Endodermal cell (in vitro differentiated cells): ENCODE measurements around the gene ACACA. TPM values are rescaled to one million over a fixed set of nuclear protein-coding genes. Genes with fewer than 3 reads are reported as not detected.

ENCODE experiments used
- DNase-seq: peaks from one replicate; pipeline ENCODE4 v3.0.0-alpha.2; 2017
- H3K27ac ChIP-seq: 2 replicates; pipeline ENCODE4 v1.5.1; 2013; ENCODE audit warnings: mild to moderate bottlenecking, low read depth, low read length, moderate library complexity
- H3K27me3 ChIP-seq: 2 replicates; pipeline ENCODE4 v1.6.1; 2013; ENCODE audit warnings: mild to moderate bottlenecking, low read length, moderate library complexity; ENCODE audit not compliant: insufficient read depth, control insufficient read depth, poor library complexity, severe bottlenecking
- H3K36me3 ChIP-seq: 2 replicates; pipeline ENCODE4 v1.7.0; 2013; ENCODE audit warnings: mild to moderate bottlenecking, low read length, moderate library complexity; ENCODE audit not compliant: control insufficient read depth, insufficient read depth
- H3K4me1 ChIP-seq: one replicate; pipeline ENCODE4 v1.7.0; 2013; ENCODE audit warnings: low read length; ENCODE audit not compliant: control insufficient read depth, insufficient read depth
- H3K4me3 ChIP-seq: 2 replicates; pipeline ENCODE4 v1.5.1; 2013; ENCODE audit warnings: mild to moderate bottlenecking, low read length, moderate library complexity
- H3K9ac ChIP-seq: 2 replicates; pipeline ENCODE4 v1.6.1; 2013; ENCODE audit warnings: mild to moderate bottlenecking, low read length, moderate library complexity; ENCODE audit not compliant: poor library complexity, severe bottlenecking; ENCODE audit errors: extremely low read depth
- H3K9me3 ChIP-seq: 2 replicates; pipeline ENCODE4 v1.6.1; 2013; ENCODE audit warnings: mild to moderate bottlenecking, low read length, moderate library complexity; ENCODE audit not compliant: control insufficient read depth
- H3K27ac Mint-ChIP-seq: 2 replicates; pipeline ENCODE4 v1.8.0; 2020; ENCODE audit warnings: mixed read lengths
- H3K27me3 Mint-ChIP-seq: 2 replicates; pipeline ENCODE4 v1.8.0; 2021; ENCODE audit warnings: mild to moderate bottlenecking, mixed read lengths; ENCODE audit not compliant: insufficient read depth
- H3K36me3 Mint-ChIP-seq: 2 replicates; pipeline ENCODE4 v1.8.0; 2020; ENCODE audit warnings: low read depth, mixed read lengths
- H3K4me1 Mint-ChIP-seq: 2 replicates; pipeline ENCODE4 v1.8.0; 2020; ENCODE audit warnings: mixed read lengths
- H3K4me3 Mint-ChIP-seq: 2 replicates; pipeline ENCODE4 v1.8.0; 2020; ENCODE audit warnings: mild to moderate bottlenecking, moderate library complexity, mixed read lengths
- H3K9me3 Mint-ChIP-seq: 2 replicates; pipeline ENCODE4 v1.8.0; 2020; ENCODE audit warnings: mild to moderate bottlenecking, mixed read lengths
- whole genome bisulfite sequencing, 2 experiments: methylation state at CpG; one replicate each; pipeline versions ENCODE4 v1.1.5 to v1.1.7; 2013; ENCODE audit warnings: missing lambda C conversion rate in 2 of 2, mixed read lengths in 1 of 2; ENCODE audit not compliant: insufficient coverage in 1 of 2, insufficient read length in 1 of 2; 5-methylcytosine and 5-hydroxymethylcytosine counted together
- total RNA-seq, 2 donors: library from RNA; stranded (reverse); fragmentation: NEBNext Ultra II Directional in 1 of 2; extraction: Animal tissue kit (Norgen Biotek cat#: 25700) in 1 of 2; gene quantifications; 2 replicates in 1 of 2; 3 replicates in 1 of 2; pipeline ENCODE4 v1.2.1, GENCODE V29; 2021
- TF ChIP-seq, protein P1 (sequence below): fragments of 200-600 bp; sonication (generic); conservative IDR thresholded peaks from 2 replicates; pipeline ENCODE4 v1.5.0; 2021; ENCODE audit warnings: antibody characterized with exemption, mild to moderate bottlenecking

The ACACA gene
- total RNA-seq, 2 donors from 2014 or later = 66.7 to 68.6 TPM

DNA sequence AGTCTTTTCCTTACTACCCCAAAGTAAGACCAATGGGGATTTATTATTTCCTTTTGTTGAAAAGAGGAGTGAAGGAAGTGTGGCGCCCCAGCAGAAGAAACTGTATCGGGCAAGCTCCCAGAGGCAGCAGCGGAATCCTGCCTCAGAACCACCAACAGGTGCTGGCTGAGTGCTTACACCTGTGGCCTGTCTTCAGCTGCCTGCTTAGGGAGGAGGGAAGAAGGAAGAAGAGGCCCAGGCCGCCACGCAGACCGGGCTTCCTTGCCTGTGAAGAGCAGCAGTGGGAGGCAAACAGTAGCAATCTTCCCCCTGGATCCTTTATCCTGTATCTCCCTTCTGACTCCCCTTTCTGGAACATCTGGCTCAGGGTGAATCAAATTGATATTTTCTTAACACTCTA is 323.2 kb downstream of the ACACA start:
- WGBS, 2 experiments = 87 to 100% methylated on average over 1 to 6 of the region's 6 CpGs
- Histone ChIP-seq H3K4me1 (peaks cover 7% of the 10 kb centered on the region), H3K36me3 (peaks cover 36% of the 10 kb centered on the region), H3K9ac (no peak overlapping the region), H3K27ac (no peak overlapping the region), H3K9me3 (peaks cover 12% of the 10 kb centered on the region), H3K4me3 (no peak overlapping the region), H3K27me3 (no peaks in the 10 kb centered on the region)
- Mint-ChIP-seq H3K4me1 (peaks cover 32% of the 10 kb centered on the region), H3K4me3 (no peak overlapping the region), H3K36me3 (peaks cover 44% of the 10 kb centered on the region), H3K27ac (peak overlapping the region; percentile 58), H3K27me3 (no peaks in the 10 kb centered on the region), H3K9me3 (peaks cover 12% of the 10 kb centered on the region)
- TF ChIP-seq, protein P1, sequence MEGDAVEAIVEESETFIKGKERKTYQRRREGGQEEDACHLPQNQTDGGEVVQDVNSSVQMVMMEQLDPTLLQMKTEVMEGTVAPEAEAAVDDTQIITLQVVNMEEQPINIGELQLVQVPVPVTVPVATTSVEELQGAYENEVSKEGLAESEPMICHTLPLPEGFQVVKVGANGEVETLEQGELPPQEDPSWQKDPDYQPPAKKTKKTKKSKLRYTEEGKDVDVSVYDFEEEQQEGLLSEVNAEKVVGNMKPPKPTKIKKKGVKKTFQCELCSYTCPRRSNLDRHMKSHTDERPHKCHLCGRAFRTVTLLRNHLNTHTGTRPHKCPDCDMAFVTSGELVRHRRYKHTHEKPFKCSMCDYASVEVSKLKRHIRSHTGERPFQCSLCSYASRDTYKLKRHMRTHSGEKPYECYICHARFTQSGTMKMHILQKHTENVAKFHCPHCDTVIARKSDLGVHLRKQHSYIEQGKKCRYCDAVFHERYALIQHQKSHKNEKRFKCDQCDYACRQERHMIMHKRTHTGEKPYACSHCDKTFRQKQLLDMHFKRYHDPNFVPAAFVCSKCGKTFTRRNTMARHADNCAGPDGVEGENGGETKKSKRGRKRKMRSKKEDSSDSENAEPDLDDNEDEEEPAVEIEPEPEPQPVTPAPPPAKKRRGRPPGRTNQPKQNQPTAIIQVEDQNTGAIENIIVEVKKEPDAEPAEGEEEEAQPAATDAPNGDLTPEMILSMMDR = no peak
- DNase-seq = peak; percentile 69

DNA sequence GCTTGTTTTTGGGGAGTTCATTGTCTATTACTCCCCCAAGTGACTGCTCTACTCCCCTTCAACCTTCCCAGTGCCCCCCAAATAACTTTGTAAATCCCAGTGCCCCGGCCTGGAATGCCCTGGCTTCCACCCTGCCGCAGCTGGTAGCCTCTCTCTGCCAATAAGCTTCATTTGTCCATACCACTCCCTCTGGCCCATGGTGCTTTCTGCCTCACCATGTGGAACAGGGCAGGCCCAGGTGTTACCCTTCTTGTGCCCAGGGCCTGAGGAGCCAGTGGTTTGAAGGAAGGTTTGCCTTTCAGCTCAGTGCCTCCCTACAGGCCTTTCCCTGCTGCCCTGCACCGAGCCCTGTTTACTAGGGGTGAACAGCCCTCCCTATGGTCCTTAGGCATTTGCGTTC is 323.7 kb downstream of the ACACA start:
- H3K4me1 ChIP-seq = peaks cover 7% of the 10 kb centered on the region
- H3K4me1 Mint-ChIP-seq = peaks cover 32% of the 10 kb centered on the region
- H3K9ac ChIP-seq = no peak overlapping the region
- 83 to 94% methylated on average over 4 of the region's 4 CpGs for WGBS, 2 experiments
- peaks cover 12% of the 10 kb centered on the region for H3K9me3 Mint-ChIP-seq
- H3K9me3 ChIP-seq = peaks cover 13% of the 10 kb centered on the region
- peak overlapping the region; percentile 58 for H3K27ac Mint-ChIP-seq
- H3K4me3 Mint-ChIP-seq = no peak overlapping the region
- DNase-seq = peak; percentile 63
- peaks cover 43% of the 10 kb centered on the region for H3K36me3 Mint-ChIP-seq
- H3K4me3 ChIP-seq = no peak overlapping the region
- TF ChIP-seq, protein P1 = no peak
- H3K36me3 ChIP-seq = peaks cover 32% of the 10 kb centered on the region
- H3K27ac ChIP-seq = no peak overlapping the region
- H3K27me3 Mint-ChIP-seq = no peaks in the 10 kb centered on the region
- no peaks in the 10 kb centered on the region for H3K27me3 ChIP-seq

DNA sequence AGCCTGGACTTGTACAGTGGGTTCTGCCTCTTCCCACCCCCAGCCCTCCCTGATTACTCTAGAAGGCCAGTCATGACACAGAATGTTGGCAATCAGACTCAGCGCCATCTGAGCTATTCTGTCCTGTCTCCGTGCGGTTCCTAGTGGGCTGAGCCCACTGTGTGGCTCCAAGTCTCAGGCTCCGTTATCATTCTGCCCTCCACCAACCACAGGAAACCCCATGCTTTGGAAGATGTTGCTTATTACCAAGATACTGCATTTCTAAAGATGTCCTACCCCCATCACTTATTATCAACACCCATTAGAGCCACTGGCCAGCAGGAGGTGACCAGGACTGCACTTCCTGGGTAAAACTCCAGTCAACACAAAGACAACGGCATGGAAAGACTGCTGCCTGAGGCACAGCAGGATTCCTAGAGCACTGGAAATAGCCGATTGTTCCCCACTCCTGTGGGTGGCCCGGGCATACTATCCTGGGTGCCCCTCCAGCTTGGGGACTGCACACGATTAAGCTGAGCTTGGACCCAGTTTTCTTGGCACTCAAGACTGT is 324.2 kb downstream of the ACACA start:
- peaks cover 26% of the 10 kb centered on the region for H3K36me3 ChIP-seq
- H3K9me3 ChIP-seq = peaks cover 13% of the 10 kb centered on the region
- Mint-ChIP-seq H3K36me3 (peaks cover 37% of the 10 kb centered on the region), H3K9me3 (peaks cover 13% of the 10 kb centered on the region), H3K4me1 (peaks cover 32% of the 10 kb centered on the region), H3K27ac (peak overlapping the region; percentile 36), H3K4me3 (no peak overlapping the region), H3K27me3 (no peaks in the 10 kb centered on the region)
- peaks cover 7% of the 10 kb centered on the region for H3K4me1 ChIP-seq
- H3K27ac ChIP-seq = no peak overlapping the region
- no peak overlapping the region for H3K4me3 ChIP-seq
- WGBS, 2 experiments = 77 to 89% methylated on average over 6 to 8 of the region's 8 CpGs
- TF ChIP-seq, protein P1 = peak; percentile 56
- no peak overlapping the region for H3K9ac ChIP-seq
- H3K27me3 ChIP-seq = no peaks in the 10 kb centered on the region
- DNase-seq = peak; percentile 71
